Measurements from ENCODE around the gene ADPRHL1.

The ADPRHL1 gene

GRCh38 chr13:113367020-113367560 is 86.2 kb downstream of the ADPRHL1 start:
- DNase-seq: no peak

- DNase-seq: no peak
Measured at GRCh38 chr13:113365971-113366588, 87.2 kb downstream of the ADPRHL1 start.

- no peak for DNase-seq
Measured at GRCh38 chr13:113365583-113365970, 87.7 kb downstream of the ADPRHL1 start.

GRCh38 chr13:113364901-113365582 is 88.2 kb downstream of the ADPRHL1 start:
- DNase-seq: no peak

GRCh38 chr13:113364311-113364889 is 88.9 kb downstream of the ADPRHL1 start:
- DNase-seq: no peak

- no peak for DNase-seq
Measured at GRCh38 chr13:113361406-113361805, 91.9 kb downstream of the ADPRHL1 start.

GRCh38 chr13:113360446-113360845 is 92.8 kb downstream of the ADPRHL1 start:
- no peak for DNase-seq

GRCh38 chr13:113359571-113359970 is 93.7 kb downstream of the ADPRHL1 start:
- DNase-seq: no peak

GRCh38 chr13:113358653-113359190 is 94.6 kb downstream of the ADPRHL1 start:
- no peak for DNase-seq

- DNase-seq: no peak
Measured at GRCh38 chr13:113357529-113357928, 95.8 kb downstream of the ADPRHL1 start.

- DNase-seq: no peak
Measured at GRCh38 chr13:113356596-113356995, 96.7 kb downstream of the ADPRHL1 start.

GRCh38 chr13:113355621-113356020 is 97.7 kb downstream of the ADPRHL1 start:
- DNase-seq: no peak

GRCh38 chr13:113354831-113355610 is 98.3 kb downstream of the ADPRHL1 start:
- no peak for DNase-seq

GRCh38 chr13:113353254-113353653 is 100.0 kb downstream of the ADPRHL1 start:
- DNase-seq: no peak

GRCh38 chr13:113351514-113352026 is 101.7 kb downstream of the ADPRHL1 start:
- DNase-seq: no peak

GRCh38 chr13:113350938-113351335 is 102.4 kb downstream of the ADPRHL1 start:
- DNase-seq: no peak

- peak in 1 of 2 experiments; percentile 28 for DNase-seq
Measured at GRCh38 chr13:113350065-113350937, 103.0 kb downstream of the ADPRHL1 start.

Data from NCI-H526 (cell line).